Common myeloid progenitor, CD34-positive (primary cell): ENCODE results near the gene SCN4B.

Experiments
- CTCF ChIA-PET: fragments of 350-600 bp; sonication (Branson Sonifier 250); formaldehyde crosslinking; loops from one replicate; lab custom pipeline; 2021; ENCODE audit warnings: antibody characterized with exemption; lab: Charles Lee
- POLR2A ChIA-PET: fragments of 350-600 bp; sonication (Branson Sonifier 250); formaldehyde crosslinking; loops from one replicate; lab custom pipeline; 2021; ENCODE audit warnings: antibody characterized with exemption; lab: Charles Lee
- DNase-seq, 3 donors: peaks; one replicate each; pipeline versions ENCODE4 v3.0.0 to v3.0.0-alpha.2; 2013
- H3K27ac ChIP-seq, 2 experiments: 1 replicate in 1 of 2; 2 replicates in 1 of 2; pipeline ENCODE4 v1.7.0; 2013; ENCODE audit warnings: inconsistent platforms in 2 of 2, low read length in 2 of 2, mild to moderate bottlenecking in 2 of 2, low read depth in 1 of 2, moderate library complexity in 1 of 2; ENCODE audit not compliant: severe bottlenecking in 2 of 2, insufficient read depth in 1 of 2, poor library complexity in 1 of 2
- H3K27me3 ChIP-seq, 5 experiments: replicated peaks in 2 of 5; 1 replicate in 3 of 5; 2 replicates in 2 of 5; pipeline versions ENCODE4 v1.6.1 to v1.7.0; 2013; ENCODE audit warnings: low read length in 4 of 5, mild to moderate bottlenecking in 2 of 5, moderate library complexity in 2 of 5, inconsistent platforms in 1 of 5; ENCODE audit not compliant: insufficient read depth in 5 of 5, control insufficient read depth in 4 of 5
- H3K36me3 ChIP-seq, 4 experiments: 1 replicate in 2 of 4; 2 replicates in 2 of 4; pipeline versions ENCODE4 v1.6.1 to v1.7.0; 2013; ENCODE audit warnings: low read length in 3 of 4, control low read depth in 1 of 4, mild to moderate bottlenecking in 1 of 4; ENCODE audit not compliant: control insufficient read depth in 4 of 4, insufficient read depth in 4 of 4
- H3K4me1 ChIP-seq, 4 experiments: 1 replicate in 3 of 4; 2 replicates in 1 of 4; pipeline versions ENCODE4 v1.6.1 to v1.7.1; 2013; ENCODE audit warnings: low read length in 3 of 4, mild to moderate bottlenecking in 3 of 4, control low read depth in 1 of 4, inconsistent platforms in 1 of 4, moderate library complexity in 1 of 4; ENCODE audit not compliant: control insufficient read depth in 4 of 4, insufficient read depth in 4 of 4; ENCODE audit errors: control extremely low read depth in 1 of 4
- H3K4me3 ChIP-seq, 7 experiments: 1 replicate in 4 of 7; 2 replicates in 3 of 7; pipeline versions ENCODE4 v1.5.1 to v1.7.0; 2013; ENCODE audit warnings: mild to moderate bottlenecking in 7 of 7, low read length in 6 of 7, moderate library complexity in 6 of 7, inconsistent platforms in 2 of 7, low read depth in 2 of 7, control low read depth in 1 of 7; ENCODE audit not compliant: insufficient read depth in 4 of 7, control insufficient read depth in 1 of 7; ENCODE audit errors: extremely low read depth in 1 of 7
- H3K9me3 ChIP-seq, 5 experiments: 1 replicate in 4 of 5; 2 replicates in 1 of 5; pipeline versions ENCODE4 v1.6.1 to v1.7.1; 2013; ENCODE audit warnings: low read length in 4 of 5, mild to moderate bottlenecking in 2 of 5, inconsistent platforms in 1 of 5, low read depth in 1 of 5, moderate library complexity in 1 of 5; ENCODE audit not compliant: control insufficient read depth in 4 of 5, insufficient read depth in 2 of 5; ENCODE audit errors: control extremely low read depth in 1 of 5
- WGBS: methylation state at CpG from one replicate; pipeline ENCODE4 v1.1.5; 2013; ENCODE audit not compliant: insufficient coverage; 5-methylcytosine and 5-hydroxymethylcytosine counted together

SCN4B gene

GRCh38 chr11:118139578-118139977 lies 13.0 kb downstream of the SCN4B start:
- Histone ChIP-seq H3K27ac (no peak overlapping the region), H3K36me3 (no peaks in the 10 kb centered on the region), H3K4me1 (peaks cover 0 to 6% (median 3%) of the 10 kb centered on the region in 4 experiments), H3K27me3 (peaks cover 0 to 10% (median 0%) of the 10 kb centered on the region in 5 experiments), H3K4me3 (no peak overlapping the region), H3K9me3 (no peaks in the 10 kb centered on the region)
- ChIA-PET POLR2A (no interaction called here), CTCF (interaction anchor here (1.6 kb wide), 1 partner anchor 32 kb away, joined by 6 read pairs; no protein-coding TSS in a partner anchor)
- 43% methylated on average over 1 of the region's 1 CpG for WGBS
- no peak for DNase-seq

- H3K36me3 ChIP-seq, result no peaks in the 10 kb centered on the region
- peaks cover 0 to 6% (median 3%) of the 10 kb centered on the region in 4 experiments for H3K4me1 ChIP-seq
- WGBS, result 92% methylated on average over 9 of the region's 10 CpGs
- CTCF ChIA-PET, result interaction anchor here (1.1 to 1.8 kb wide), 4 partner anchors 8 to 32 kb away, joined by 3 to 6 read pairs (median 4); partner anchors contain the start of gene SCN4B
- POLR2A ChIA-PET, result no interaction called here
- no peaks in the 10 kb centered on the region for H3K9me3 ChIP-seq
- peaks cover 0 to 8% (median 0%) of the 10 kb centered on the region in 5 experiments for H3K27me3 ChIP-seq
- H3K4me3 ChIP-seq, result no peak overlapping the region
- no peak overlapping the region for H3K27ac ChIP-seq
- DNase-seq, result no peak
Measured at GRCh38 chr11:118138839-118139420, 13.7 kb downstream of the SCN4B start.

DNA sequence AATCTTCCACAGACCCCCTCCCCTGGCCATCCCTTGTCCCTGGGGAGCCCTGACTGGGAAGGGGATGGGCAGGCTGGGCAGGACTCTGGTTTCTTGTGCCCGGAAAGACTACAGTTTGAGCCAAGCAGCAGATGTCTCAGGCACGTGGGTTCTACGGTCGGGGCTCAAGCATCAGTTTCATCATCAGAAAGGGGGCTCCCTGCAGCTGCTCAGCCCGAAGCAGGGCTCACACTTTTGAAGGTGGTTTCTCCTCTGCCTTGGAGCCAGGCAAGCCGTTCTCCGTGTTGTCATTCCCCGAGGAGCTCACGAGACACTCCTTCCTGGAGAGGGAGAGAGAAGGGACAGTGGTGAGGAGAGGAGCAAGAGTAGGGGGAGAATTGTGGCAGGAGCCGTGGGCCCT lies 15.8 kb downstream of the SCN4B start:
- Histone ChIP-seq H3K9me3 (no peaks in the 10 kb centered on the region), H3K4me1 (no peaks in the 10 kb centered on the region), H3K36me3 (no peaks in the 10 kb centered on the region), H3K27ac (no peak overlapping the region), H3K4me3 (no peak overlapping the region), H3K27me3 (peaks cover 0 to 5% (median 0%) of the 10 kb centered on the region in 5 experiments)
- ChIA-PET CTCF (interaction anchor here (1.6 kb wide), 1 partner anchor 22 kb away, joined by 4 read pairs; no protein-coding TSS in a partner anchor), POLR2A (no interaction called here)
- no peak for DNase-seq
- 96% methylated on average over 4 of the region's 10 CpGs for WGBS

DNA sequence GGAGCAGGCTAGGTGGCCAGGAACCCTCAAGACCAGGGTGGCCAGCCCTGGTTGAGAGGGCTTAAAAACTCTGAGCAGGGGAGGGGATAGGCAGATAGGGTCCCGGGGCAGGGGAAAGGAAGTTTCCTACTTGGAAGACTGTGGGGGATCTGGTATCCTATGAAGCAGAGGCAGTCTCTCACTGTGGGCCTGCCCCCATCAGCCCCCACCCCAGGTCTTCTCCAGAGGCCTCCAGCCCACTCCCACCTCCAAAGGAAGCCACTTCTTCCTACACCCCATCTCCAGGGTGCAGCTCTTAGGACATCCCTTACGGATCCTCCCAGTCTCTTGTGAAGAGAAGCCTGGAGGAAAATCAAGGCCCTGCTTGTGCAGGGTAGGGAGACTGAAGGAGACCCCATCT lies 16.3 kb downstream of the SCN4B start:
- H3K36me3 ChIP-seq, result no peaks in the 10 kb centered on the region
- H3K4me1 ChIP-seq, result no peaks in the 10 kb centered on the region
- H3K27me3 ChIP-seq, result peaks cover 0 to 5% (median 0%) of the 10 kb centered on the region in 5 experiments
- ChIA-PET CTCF (interaction anchor here (1.6 kb wide), 1 partner anchor 22 kb away, joined by 4 read pairs; no protein-coding TSS in a partner anchor), POLR2A (no interaction called here)
- no peak overlapping the region for H3K4me3 ChIP-seq
- no peaks in the 10 kb centered on the region for H3K9me3 ChIP-seq
- no peak for DNase-seq
- H3K27ac ChIP-seq, result no peak overlapping the region
- 89% methylated on average over 1 of the region's 2 CpGs for WGBS

DNA sequence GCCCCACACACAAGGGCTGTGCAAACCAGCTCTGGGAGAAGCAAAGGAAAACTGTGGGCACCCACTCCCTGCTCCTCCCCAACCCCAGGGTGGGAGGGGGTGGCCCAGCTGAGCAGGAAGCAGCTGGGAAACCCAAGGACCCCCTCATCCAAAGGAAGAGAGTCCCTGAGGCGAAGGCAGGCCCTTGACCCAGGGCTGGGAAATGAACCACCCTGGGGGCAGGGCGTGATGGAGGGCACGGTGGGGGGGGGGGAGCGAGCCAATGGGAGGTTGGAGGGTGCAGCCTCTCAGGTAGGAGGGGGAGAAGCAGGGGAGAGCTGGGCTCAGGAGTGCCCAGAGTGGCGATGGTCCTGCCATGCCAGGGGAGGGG lies 16.8 kb downstream of the SCN4B start:
- Histone ChIP-seq H3K27ac (no peak overlapping the region), H3K9me3 (no peaks in the 10 kb centered on the region), H3K36me3 (no peaks in the 10 kb centered on the region), H3K4me3 (no peak overlapping the region), H3K4me1 (no peaks in the 10 kb centered on the region), H3K27me3 (peaks cover 0 to 3% (median 0%) of the 10 kb centered on the region in 5 experiments)
- ChIA-PET CTCF (no interaction called here), POLR2A (no interaction called here)
- no peak for DNase-seq
- WGBS, result 100% methylated on average over 4 of the region's 5 CpGs

GRCh38 chr11:118135051-118135795 lies 17.4 kb downstream of the SCN4B start:
- Histone ChIP-seq H3K27ac (no peak overlapping the region), H3K27me3 (peaks cover 0 to 3% (median 0%) of the 10 kb centered on the region in 5 experiments), H3K9me3 (no peaks in the 10 kb centered on the region), H3K36me3 (no peaks in the 10 kb centered on the region), H3K4me1 (no peaks in the 10 kb centered on the region), H3K4me3 (no peak overlapping the region)
- ChIA-PET POLR2A (no interaction called here), CTCF (interaction anchor here (0.6 to 2.8 kb wide), 2 partner anchors 9 to 50 kb away, joined by 4 to 11 read pairs; no protein-coding TSS in a partner anchor)
- 50% methylated on average over 2 of the region's 7 CpGs for WGBS
- DNase-seq, result no peak

DNA sequence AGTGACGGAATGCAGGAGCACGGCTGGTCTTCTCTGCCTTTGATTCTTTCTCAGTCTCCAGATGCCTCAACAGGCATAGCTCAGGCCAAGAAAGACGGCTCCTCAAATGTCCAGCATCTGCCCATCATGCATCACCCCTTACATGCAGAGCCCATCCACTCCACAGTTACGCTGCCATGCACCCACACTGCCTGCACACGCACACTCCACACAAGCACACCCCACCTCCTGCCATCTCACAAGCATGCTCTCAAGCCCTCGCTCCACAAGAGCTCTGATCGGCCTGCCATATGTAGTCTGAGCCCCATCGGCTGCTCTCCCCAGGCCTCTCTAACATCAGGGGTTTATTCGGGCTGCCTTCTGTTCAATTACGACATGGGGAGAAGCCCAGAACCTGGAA lies 18.8 kb downstream of the SCN4B start:
- Histone ChIP-seq H3K9me3 (no peaks in the 10 kb centered on the region), H3K27me3 (peaks cover 0 to 4% (median 0%) of the 10 kb centered on the region in 5 experiments), H3K27ac (no peak overlapping the region), H3K4me1 (no peaks in the 10 kb centered on the region), H3K4me3 (no peak overlapping the region), H3K36me3 (no peaks in the 10 kb centered on the region)
- DNase-seq, result no peak
- ChIA-PET POLR2A (no interaction called here), CTCF (interaction anchor here (1.0 to 2.8 kb wide), 4 partner anchors 10 to 38 kb away, joined by 3 to 11 read pairs (median 3); no protein-coding TSS in a partner anchor)
- WGBS, result 99% methylated on average over 6 of the region's 10 CpGs
